WI38 (cell line): ENCODE results near the gene ZNF423.

Source experiments
- H3K4me3 ChIP-seq: 2 replicates; pipeline ENCODE4 v1.5.1; 2011; ENCODE audit warnings: low read depth, mild to moderate bottlenecking, control low read depth, low read length
- CTCF ChIP-seq: IDR thresholded peaks from 2 replicates; pipeline ENCODE4 v1.5.1; 2012; ENCODE audit warnings: low read depth, mild to moderate bottlenecking, control low read depth, low read length

Gene ZNF423

DNA sequence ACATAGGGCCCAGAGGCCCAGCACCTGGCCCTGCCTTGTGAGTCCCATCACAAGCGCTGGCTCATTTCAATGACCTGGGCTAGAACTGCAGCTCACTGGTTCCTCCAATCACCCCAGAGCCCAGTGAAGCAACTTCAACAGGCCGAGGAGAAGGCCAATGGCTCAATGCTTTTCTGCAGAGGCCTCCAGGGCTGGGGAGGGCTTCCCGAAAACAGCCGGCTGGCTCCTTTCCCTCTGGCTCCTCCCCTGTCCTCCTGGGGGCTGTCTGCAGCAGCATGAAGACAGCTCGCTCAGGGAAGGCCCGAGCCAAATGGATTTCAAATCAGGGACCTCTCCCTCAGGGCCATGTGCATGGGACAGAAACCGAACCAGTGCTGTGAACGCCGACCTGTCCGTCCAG lies 121.6 kb downstream of the ZNF423 start:
- no peak for TF ChIP-seq CTCF
- H3K4me3 ChIP-seq, result no peak overlapping the region

DNA sequence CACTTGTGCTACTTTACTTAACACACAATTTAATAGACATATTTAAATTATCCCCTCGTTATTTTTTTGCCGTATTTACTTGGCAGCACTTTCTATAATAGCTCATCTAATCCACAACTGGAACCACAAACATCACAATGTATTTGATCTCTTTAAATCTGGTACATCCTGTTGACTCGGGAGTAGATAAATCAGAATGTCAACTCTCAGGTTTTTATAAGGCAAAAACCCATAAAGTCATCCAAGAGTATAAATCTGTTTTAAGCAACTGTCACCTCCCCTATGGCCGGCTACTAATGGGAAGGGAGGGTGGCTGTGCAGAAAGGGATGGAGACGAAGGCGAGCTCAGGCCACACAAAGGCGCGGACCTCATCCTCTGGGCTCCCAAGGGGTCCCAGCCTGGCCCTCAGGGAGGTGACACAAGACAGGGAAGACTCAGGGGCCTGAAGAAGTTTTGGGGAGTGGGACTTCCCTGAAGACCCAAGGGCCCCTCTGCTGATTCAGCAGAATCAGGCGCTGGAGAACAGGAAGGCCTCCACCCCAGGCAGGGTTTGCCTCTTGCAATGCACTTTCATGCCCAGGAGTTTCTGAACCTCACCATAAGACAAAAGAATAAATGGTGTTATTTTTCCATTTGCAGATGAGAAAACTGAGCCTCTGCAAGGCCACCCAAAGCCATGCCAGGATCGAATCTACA lies 122.5 kb downstream of the ZNF423 start:
- no peak for TF ChIP-seq CTCF
- no peak overlapping the region for H3K4me3 ChIP-seq

DNA sequence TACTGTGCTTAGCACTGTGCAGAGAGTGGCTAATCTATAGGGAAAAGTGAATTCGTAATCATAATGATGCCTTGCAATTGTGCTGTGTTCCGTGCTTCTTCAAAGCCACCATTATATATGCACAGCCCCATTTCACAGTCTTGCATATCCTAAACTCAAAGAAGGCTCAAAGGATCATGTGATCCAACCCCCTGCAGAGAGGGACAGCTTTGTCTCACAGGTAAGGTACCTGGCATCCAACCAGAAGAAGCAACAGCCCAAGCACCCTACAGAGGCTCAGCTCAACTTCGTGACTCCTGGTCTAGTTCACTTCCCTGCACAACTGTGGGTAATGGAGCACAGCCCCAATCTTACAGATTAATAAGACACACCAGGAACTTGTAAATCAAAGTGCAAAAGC lies 124.0 kb downstream of the ZNF423 start:
- TF ChIP-seq CTCF, result no peak
- H3K4me3 ChIP-seq, result no peak overlapping the region

DNA sequence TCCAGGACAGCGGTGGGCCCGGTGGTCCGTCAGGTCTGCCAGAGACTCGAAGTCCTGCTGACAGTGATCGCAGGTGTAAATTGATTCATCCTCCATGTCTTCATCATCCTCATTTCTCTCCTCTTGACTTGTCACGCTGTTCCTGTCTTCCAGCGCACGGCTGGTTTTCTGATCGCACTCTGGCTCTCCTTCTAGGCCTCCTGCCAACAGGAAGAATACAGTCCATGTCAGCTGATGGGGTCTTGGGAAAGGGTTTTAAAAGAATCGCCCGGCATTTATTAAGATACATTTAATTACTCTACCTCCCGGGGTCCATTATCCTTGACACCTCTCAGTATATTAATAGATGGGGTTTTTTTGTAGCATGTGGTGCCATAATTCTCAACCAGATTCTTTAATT lies 125.1 kb downstream of the ZNF423 start:
- no peak for TF ChIP-seq CTCF
- H3K4me3 ChIP-seq, result no peak overlapping the region

GRCh38 chr16:49727611-49728010 lies 128.3 kb downstream of the ZNF423 start:
- no peak overlapping the region for H3K4me3 ChIP-seq

GRCh38 chr16:49726155-49726554 lies 129.8 kb downstream of the ZNF423 start:
- TF ChIP-seq CTCF, result no peak
- H3K4me3 ChIP-seq, result no peak overlapping the region

More at GRCh38 chr16:49727611-49728010, 128.3 kb downstream of the ZNF423 start:
- TF ChIP-seq CTCF, result no peak

DNA sequence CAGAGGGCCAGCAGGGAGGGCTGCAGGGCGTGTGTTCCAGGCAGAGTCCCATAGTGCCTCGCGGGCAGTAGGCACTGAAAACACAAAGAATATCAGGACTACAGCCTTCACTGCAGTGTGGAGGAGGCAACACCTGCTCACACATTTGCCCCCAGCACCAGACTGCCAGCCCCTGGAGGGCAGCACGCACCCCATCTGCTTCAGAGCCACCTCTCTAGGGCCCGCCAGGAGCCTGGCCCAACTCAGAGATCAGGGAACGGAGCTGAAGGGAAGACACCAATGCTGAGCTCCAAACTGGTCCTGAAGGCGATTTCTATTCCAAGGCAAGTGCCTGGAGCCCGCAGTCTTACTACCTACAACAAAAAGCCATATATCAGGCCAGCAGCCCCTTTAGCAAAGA lies 130.3 kb downstream of the ZNF423 start:
- H3K4me3 ChIP-seq, result no peak overlapping the region
- no peak for TF ChIP-seq CTCF
